Measurements from ENCODE around the gene RAB8A. TPM values are rescaled to one million over a fixed set of nuclear protein-coding genes. Genes with fewer than 3 reads are reported as not detected.

The RAB8A gene
- total RNA-seq, 4 donors from 2014 or later: 22.3 to 102 (median 67.9) TPM

DNA sequence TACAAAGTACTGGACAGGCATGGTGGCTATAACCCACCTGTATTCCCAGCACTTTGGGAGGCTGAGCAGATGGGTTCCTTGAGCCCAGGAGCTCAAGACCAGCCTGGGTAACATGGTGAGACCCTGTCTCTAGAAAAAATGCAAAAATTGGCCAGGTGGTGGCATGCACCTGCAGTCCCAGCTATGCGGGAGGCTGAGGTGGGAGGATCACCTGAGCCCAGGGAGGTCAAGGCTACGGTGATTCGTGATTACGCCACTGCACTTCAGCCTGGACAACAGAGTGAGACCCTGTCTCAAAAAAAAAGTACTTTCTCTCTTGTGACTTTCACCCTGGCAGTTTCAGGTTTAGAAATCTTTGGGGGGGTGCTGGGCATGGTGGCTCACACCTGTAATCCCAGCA is 11.2 kb upstream of the RAB8A start:
- no peaks in the 10 kb centered on the region for H3K27me3 ChIP-seq
- 94% methylated on average over 4 of the region's 4 CpGs; no CpG with 5 or more reads in 1 of the 2 donors for WGBS, 2 donors (ENCODE audit: low coverage in 1 of 2)
- in situ Hi-C loops (cut with MboI; ENCODE audit: low pct_ligation_motif_present in 1 of 4, low pct_unique_long_range_greater_than_20kb in 1 of 4, low sequenced_read_pairs in 3 of 4): no loop called here
- no peak overlapping the region for H3K4me3 ChIP-seq
- H3K36me3 ChIP-seq: peaks cover 0 to 66% (median 22%) of the 10 kb centered on the region in 4 donors
- H3K27ac ChIP-seq: no peak overlapping the region
- intact Hi-C loops (cut with DNase I; ENCODE audit: low total_unique reads): no loop called here
- TF ChIP-seq POLR2AphosphoS5 (IDR thresholded peaks at IDR 0.05): no peak
- TF ChIP-seq, protein P1, sequence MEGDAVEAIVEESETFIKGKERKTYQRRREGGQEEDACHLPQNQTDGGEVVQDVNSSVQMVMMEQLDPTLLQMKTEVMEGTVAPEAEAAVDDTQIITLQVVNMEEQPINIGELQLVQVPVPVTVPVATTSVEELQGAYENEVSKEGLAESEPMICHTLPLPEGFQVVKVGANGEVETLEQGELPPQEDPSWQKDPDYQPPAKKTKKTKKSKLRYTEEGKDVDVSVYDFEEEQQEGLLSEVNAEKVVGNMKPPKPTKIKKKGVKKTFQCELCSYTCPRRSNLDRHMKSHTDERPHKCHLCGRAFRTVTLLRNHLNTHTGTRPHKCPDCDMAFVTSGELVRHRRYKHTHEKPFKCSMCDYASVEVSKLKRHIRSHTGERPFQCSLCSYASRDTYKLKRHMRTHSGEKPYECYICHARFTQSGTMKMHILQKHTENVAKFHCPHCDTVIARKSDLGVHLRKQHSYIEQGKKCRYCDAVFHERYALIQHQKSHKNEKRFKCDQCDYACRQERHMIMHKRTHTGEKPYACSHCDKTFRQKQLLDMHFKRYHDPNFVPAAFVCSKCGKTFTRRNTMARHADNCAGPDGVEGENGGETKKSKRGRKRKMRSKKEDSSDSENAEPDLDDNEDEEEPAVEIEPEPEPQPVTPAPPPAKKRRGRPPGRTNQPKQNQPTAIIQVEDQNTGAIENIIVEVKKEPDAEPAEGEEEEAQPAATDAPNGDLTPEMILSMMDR (IDR thresholded peaks at IDR 0.05): no peak
- no peak for TF ChIP-seq POLR2A (IDR thresholded peaks at IDR 0.05)
- TF ChIP-seq EP300 (IDR thresholded peaks at IDR 0.05; ENCODE audit: low read depth): no peak
- H3K9me3 ChIP-seq: no peaks in the 10 kb centered on the region
- peaks cover under 1 to 37% (median 17%) of the 10 kb centered on the region in 4 donors for H3K4me1 ChIP-seq
- no peak for DNase-seq

DNA sequence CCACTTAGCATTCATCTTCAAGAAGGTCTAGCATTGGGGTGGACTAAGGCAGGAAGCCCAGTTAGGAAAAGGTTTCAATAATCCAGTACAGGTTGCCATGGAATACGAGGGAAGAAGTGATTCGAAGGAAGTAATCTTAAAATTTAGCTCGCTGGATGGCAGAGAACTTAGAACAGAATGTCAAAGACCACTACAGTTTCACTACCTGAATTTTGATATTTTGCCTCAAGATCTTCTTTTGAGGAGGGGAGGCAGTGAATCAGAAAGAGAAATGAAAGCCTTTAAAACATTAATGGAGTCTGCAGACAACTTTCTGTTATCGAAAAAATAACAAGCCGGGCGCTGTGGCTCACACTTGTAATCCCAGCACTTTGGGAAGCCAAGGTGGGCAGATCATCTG is 7.0 kb upstream of the RAB8A start:
- WGBS, 2 donors (ENCODE audit: low coverage in 1 of 2): 88% methylated on average over 6 of the region's 6 CpGs
- no peaks in the 10 kb centered on the region for H3K27me3 ChIP-seq
- no peak for TF ChIP-seq POLR2A (IDR thresholded peaks at IDR 0.05)
- TF ChIP-seq, protein P1 (IDR thresholded peaks at IDR 0.05): no peak
- no peak for TF ChIP-seq EP300 (IDR thresholded peaks at IDR 0.05; ENCODE audit: low read depth)
- TF ChIP-seq POLR2AphosphoS5 (IDR thresholded peaks at IDR 0.05): no peak
- no peak for DNase-seq
- peaks cover 0 to 39% (median 19%) of the 10 kb centered on the region in 4 donors for H3K36me3 ChIP-seq
- in situ Hi-C loops (cut with MboI; ENCODE audit: low pct_ligation_motif_present in 1 of 4, low pct_unique_long_range_greater_than_20kb in 1 of 4, low sequenced_read_pairs in 3 of 4) (no loop called here), intact Hi-C loops (cut with DNase I; ENCODE audit: low total_unique reads) (no loop called here)
- H3K27ac ChIP-seq: peak overlapping the region; percentile 26 to 55 (median 48)
- H3K4me3 ChIP-seq: no peak overlapping the region
- H3K9me3 ChIP-seq: no peaks in the 10 kb centered on the region
- peaks cover 4 to 12% (median 11%) of the 10 kb centered on the region in 4 donors for H3K4me1 ChIP-seq

DNA sequence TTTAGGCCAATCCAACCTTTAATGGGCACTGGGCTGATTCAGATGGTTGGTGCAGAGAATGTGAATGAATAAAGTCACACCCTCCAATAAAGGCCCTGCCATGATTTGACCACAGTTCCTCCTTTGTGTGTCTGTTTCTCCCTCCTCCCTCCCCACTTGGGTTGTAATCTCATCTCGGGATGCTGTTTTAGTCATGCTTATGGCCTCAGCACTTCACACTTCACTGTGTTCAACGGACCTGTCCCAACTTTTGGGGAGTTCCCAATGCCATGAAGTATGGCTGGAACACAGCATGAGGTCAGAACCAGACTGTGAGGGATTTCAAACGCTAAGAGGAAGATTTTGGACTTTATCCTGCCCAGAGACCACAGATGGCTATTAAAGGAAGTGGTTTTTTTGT is 5.6 kb upstream of the RAB8A start:
- in situ Hi-C loops (cut with MboI; ENCODE audit: low pct_ligation_motif_present in 1 of 4, low pct_unique_long_range_greater_than_20kb in 1 of 4, low sequenced_read_pairs in 3 of 4): no loop called here
- H3K4me3 ChIP-seq: no peak overlapping the region
- no peaks in the 10 kb centered on the region for H3K9me3 ChIP-seq
- peak overlapping the region; percentile 42 to 55 (median 54) for H3K27ac ChIP-seq
- peaks cover 0 to 26% (median 12%) of the 10 kb centered on the region in 4 donors for H3K36me3 ChIP-seq
- WGBS, 2 donors (ENCODE audit: low coverage in 1 of 2): 0 to 9% methylated on average over 3 of the region's 3 CpGs
- TF ChIP-seq POLR2AphosphoS5 (IDR thresholded peaks at IDR 0.05) (peak in 1 of 3 donors; percentile 18), POLR2A (IDR thresholded peaks at IDR 0.05) (no peak)
- DNase-seq: peak; percentile 41
- intact Hi-C loops (cut with DNase I; ENCODE audit: low total_unique reads): no loop called here
- H3K4me1 ChIP-seq: peaks cover 4 to 18% (median 16%) of the 10 kb centered on the region in 4 donors
- H3K27me3 ChIP-seq: no peaks in the 10 kb centered on the region

DNA sequence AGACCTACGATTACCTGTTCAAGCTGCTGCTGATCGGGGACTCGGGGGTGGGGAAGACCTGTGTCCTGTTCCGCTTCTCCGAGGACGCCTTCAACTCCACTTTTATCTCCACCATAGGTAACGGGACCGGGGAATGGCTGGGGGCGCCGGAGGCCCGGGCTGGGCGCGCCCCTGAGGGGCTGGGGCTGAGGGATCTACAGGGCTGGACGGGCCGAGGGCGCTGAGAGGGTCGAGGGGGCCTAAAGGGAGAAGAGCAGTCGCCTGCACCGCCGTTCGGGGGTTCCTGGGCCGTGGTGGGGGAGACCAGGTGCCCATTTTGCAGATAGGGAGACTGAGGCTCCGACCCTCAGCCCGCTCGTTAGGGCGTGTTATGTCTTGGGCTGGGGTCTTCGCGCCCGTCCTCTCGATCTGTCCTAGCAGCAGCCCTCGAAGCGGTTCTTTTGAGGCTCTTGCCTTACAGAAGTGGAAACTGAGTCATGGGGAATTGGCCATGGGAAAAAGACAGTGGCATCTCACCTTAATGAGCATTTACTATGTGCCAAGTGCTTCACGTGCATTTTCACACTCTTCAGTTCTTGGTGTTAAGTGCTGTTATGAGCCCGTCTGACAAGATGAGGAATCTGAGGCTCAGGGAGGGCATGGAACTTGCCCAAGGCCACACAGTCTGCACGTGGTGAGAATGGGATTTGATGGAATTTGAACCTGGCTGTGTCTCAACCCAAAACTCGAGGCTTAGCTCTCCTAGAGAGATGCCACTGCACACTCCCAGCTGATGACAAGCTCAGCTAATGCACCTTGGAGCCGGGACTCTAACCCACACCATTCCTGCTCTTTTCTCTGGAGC is 442 bp downstream of the RAB8A start:
- in situ Hi-C loops (cut with MboI; ENCODE audit: low pct_ligation_motif_present in 1 of 4, low pct_unique_long_range_greater_than_20kb in 1 of 4, low sequenced_read_pairs in 3 of 4): no loop called here
- DNase-seq: peak; percentile 21
- Histone ChIP-seq H3K27me3 (no peaks in the 10 kb centered on the region), H3K36me3 (no peaks in the 10 kb centered on the region), H3K27ac (peak overlapping the region; percentile 93 to 97 (median 96)), H3K4me1 (peaks cover 34 to 51% (median 42%) of the 10 kb centered on the region in 4 donors), H3K4me3 (peak overlapping the region; percentile 80 to 98 (median 93)), H3K9me3 (no peaks in the 10 kb centered on the region)
- WGBS, 2 donors (ENCODE audit: low coverage in 1 of 2): 1% methylated on average over 37 of the region's 37 CpGs; no CpG with 5 or more reads in 1 of the 2 donors
- peak; percentile 75 for TF ChIP-seq POLR2A (IDR thresholded peaks at IDR 0.05)
- TF ChIP-seq EP300 (IDR thresholded peaks at IDR 0.05; ENCODE audit: low read depth): no peak
- TF ChIP-seq, protein P1 (IDR thresholded peaks at IDR 0.05): no peak
- intact Hi-C loops (cut with DNase I; ENCODE audit: low total_unique reads): no loop called here
